HTR-8/SVneo (cell line): ENCODE data around the gene NOP9.
A peak's percentile ranks its signal among the peaks of the same experiment; 100 is the strongest.
"Not testable (repeated sequence)": the region's sequence is repeated elsewhere in the genome, so short reads cannot be mapped to it uniquely, and the experiment has no call there.

Source experiments
- DNase-seq: peaks from one replicate; pipeline ENCODE4 v3.0.0; 2011; ENCODE audit warnings: low spot score, mixed read lengths; ENCODE audit not compliant: insufficient read length
- FAIRE-seq: peaks from 2 replicates; lab custom pipeline; 2011; peaks lifted over from hg19 to GRCh38; lab: Jason Lieb, UNC

Gene NOP9

DNA sequence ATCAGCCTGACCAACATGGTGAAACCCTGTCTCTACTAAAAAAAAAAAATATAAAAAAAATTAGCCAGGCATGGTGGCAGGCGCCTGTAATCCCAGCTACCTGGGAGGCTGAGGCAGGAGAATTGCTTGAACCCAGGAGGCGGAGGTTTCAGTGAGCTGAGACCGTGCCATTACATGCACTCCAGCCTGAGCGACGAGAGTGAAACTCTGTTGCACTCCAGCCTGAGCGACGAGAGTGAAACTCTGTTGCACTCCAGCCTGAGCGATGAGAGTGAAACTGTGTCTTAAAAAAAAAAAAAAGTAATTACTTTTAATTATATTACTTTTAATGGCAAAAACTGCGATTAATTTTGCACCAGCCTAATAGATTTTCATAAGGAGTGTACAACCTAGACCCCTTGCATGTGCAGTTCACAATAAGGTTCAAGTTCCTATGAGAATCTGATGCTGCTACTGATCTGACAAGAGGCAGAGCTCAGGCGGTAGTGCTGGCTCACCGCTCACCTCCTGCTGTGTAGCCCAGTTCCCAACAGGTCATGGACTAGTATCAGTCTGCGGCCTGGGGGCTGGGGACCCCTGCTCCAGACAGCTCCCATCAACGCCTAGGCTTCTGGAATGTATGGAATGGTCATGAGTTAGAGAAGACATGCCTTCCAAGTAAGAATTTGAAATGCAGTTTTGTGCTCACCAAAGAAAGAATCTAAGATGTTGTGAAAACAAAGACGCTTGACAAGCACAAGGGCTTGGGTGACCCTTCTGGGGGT lies 21.7 kb downstream of the NOP9 start:
- DNase-seq = no peak
- no peak for FAIRE-seq

DNA sequence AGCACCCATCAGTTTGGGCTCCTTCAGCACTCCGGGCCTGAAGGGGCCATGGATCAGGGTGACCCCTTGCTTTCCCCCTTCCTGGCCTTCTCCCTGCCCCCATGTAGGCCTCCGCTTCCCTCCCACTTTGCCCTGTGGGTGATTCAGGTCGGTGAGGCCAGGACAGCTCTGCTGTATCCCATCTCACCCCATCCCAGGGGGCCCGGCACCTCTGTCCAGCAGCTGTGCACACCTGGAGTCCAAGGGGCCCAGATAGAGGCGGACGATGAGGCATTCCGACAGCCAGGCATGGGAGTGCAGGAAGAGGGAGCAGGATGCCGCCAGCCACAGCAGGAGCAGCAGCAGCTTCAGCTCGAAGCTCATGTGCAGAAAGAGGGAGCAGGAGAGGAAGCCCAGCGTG lies 23.0 kb downstream of the NOP9 start:
- FAIRE-seq (no peak), DNase-seq (no peak)

DNA sequence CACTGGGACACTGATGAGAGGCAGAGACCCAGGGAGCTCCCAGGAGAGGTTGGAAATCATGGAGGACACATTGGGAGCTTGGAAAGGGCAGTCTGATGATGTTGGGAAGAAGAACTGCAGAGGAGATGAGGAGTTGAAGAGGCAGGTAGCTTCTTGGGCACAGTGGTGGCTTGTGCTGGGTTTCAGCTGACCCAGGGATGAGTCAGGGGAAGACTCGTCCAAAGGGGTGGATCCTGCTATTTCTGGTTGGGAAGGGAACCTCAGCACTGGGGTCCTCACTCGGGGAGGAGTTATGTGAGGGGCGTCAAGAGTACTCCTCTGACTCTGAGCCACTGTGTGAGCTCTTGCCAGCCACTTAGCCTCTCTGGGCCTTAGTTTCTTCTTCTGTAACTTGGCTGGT lies 23.7 kb downstream of the NOP9 start:
- DNase-seq (no peak), FAIRE-seq (no peak)

DNA sequence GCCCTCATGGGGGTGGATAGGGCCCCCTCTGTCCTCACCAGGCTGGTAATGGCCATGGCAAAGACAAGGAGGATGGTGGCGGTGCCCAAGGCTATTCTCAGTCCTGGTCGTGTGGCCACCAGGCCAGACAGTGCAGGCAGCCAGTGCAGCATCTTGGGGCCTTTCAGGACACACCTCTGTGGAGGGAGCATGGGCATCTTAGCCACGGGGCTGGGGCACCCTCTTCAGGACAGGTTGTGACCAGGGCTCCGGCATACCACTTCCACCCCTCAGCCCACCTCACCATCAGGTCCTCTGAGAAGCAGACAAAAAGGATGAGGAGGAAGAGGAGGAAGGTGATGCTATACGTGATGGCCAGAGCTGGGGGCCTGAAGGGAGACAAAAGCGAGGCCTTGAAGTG lies 24.4 kb downstream of the NOP9 start:
- FAIRE-seq = no peak
- DNase-seq = no peak

DNA sequence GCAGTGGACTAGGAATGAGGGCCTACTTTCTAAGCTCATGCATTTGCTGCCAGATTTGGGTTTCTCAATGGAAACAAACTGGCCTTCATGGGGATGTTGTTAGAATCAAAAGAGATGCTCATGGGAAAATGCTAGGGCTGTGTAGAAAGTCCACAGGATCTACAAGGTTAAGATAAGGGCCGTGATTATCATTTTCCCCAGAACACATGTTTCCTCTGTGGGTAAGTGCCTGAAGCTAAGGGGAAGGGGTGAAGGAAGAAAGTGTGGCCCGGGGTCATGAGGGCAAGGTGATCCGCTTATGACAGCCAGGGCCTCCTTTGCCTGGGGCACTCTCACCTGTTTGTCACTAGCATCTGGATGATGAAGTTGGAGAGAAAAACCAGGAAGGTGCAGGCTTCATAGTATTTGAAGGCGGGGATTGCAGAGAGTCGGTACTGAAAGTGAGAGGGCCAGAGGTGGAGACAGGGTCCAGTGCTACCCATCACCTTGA lies 25.4 kb downstream of the NOP9 start:
- FAIRE-seq (no peak), DNase-seq (no peak)

DNA sequence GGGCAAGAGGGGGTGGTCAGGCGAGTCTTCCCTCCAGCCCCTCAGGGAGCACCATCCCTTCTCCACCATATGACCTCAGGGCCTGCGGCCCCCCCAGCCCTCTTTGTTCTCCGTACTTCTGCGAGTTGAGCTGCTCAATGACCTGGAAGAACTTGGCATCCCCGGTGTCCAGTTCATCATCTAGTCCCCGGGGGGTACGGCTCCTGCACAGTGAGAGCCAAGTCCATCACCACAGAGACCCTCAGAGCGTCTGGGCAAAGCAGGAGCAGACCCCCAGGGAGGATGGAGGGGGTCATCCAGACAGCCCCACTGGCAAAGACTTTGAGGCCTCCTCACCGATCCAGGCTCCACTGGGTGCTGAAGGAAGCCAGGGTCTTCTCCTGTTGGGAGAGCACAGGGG lies 26.3 kb downstream of the NOP9 start:
- no peak for DNase-seq
- FAIRE-seq = no peak

- FAIRE-seq = no peak
- no peak for DNase-seq
Measured at GRCh38 chr14:24327303-24327702, 27.7 kb downstream of the NOP9 start.

- FAIRE-seq, DNase-seq: not testable (repeated sequence)
Measured at GRCh38 chr14:24327914-24328313, 28.3 kb downstream of the NOP9 start.

DNA sequence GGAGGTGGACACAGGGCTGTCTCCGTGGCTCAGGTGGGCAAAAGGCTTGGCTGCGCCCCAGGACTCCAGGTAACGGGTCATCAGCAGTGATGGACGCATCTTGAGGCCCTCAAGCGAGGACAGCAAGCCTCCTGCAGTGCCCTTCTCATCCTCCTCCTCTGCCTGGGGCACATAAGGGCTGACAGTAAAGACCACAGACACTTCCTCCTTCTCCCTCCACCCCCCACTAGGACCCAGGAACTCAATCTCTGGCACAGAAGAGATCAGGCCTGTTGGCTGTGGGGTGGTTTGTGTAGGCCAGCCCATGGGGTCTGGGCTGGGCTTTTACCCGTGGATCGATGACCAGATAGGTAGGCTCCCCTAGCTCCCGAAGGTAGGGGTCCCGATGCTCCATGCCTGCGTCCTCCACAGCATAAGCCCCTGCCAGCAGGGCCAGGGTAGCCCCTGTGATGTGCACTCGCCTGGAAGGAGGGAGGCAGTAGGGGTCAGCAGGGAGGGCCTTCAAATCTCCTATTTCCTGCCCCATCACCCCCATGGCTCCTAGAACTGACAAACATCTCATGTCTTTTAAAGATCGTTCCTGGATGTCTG lies 29.5 kb downstream of the NOP9 start:
- no peak for DNase-seq
- no peak for FAIRE-seq

DNA sequence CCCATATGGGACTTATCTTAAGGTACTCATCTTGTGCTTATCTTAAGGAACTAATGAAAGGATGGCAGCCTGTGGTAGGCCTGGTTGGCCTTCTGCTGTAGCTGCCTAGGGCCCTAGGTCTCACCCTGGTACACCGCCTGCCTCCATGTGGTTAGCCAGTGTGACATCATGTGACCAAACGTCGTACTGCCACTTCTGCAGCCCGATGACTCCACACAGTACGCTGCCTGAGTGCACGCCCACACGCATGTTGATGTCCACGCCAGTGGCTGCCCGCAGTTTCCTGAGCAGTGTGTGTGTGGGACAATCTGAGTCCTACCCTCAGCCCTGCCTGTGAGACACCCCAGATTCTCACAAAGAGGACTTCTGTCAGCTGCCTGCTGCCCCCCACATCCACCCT lies 30.1 kb downstream of the NOP9 start:
- no peak for DNase-seq
- FAIRE-seq = no peak

DNA sequence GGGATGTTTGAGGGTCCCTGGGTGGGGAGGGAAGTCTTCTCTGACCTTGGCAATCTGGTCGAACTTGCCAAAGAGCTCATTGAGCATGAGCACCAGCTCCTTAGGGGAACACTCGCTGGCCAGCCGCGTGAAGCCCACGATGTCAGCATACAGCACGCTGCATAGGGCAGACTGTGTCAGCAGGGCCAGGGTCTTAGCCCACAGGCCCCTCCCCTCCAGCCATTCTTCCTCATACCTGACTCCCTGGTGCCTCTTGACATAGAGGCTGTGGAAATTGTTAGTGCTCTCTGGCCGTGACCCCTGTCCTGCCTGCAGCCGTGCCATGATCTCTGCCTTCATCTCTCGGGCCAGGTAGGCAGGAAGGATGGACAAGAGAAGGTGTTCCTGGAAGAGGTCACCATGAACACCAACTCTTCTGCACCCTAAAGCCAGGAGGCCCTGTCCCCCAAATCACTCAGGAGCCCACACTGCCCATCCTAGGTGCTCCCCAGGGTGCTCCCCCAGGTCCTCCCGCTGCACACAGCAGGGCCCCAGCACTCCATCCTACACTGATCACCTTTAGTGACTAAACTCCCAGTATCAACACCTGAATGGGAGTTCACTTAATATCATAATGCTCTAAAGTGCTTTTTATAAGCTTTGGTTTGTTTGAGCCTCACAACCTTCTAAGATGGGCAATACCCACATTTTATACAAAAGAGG lies 31.5 kb downstream of the NOP9 start:
- DNase-seq (no peak), FAIRE-seq (no peak)

GRCh38 chr14:24331731-24332267 lies 32.1 kb downstream of the NOP9 start:
- DNase-seq (no peak), FAIRE-seq (no peak)

DNA sequence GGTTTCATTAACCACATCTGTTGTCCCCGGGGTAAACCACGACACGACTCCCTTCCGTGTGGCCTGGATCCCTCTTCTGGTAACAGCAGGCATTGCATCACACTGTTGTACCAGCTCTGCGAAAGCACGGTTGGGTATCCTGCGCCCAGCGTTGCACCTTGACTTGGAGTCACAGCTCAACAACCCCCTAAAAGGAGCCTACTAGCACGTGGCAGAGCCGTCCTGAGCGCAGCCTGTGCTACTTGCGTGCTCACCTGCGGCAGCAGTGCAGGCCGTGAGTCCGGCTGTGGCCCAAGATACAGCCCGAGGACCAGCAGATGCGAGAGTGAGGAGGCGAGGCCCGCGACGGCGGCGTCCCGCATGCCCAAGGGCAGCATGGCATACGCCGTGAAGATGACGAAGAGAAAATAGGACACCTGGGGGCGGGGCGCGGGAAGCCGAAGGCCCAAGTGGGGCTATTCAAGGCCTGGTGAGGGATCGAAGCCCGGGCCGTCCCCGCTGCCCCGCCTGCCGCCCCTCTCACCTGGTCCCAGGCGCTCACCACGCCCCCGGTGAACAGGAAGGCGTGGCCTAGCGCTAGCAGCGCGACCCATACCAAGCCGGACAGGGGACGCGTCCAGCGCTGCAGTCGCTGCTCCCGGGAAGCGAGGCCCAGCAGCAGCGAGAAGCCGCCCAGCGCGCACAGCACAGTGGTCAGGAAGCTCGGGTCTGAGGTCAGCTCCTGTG lies 32.8 kb downstream of the NOP9 start:
- no peak for FAIRE-seq
- DNase-seq = peak; percentile 51

DNA sequence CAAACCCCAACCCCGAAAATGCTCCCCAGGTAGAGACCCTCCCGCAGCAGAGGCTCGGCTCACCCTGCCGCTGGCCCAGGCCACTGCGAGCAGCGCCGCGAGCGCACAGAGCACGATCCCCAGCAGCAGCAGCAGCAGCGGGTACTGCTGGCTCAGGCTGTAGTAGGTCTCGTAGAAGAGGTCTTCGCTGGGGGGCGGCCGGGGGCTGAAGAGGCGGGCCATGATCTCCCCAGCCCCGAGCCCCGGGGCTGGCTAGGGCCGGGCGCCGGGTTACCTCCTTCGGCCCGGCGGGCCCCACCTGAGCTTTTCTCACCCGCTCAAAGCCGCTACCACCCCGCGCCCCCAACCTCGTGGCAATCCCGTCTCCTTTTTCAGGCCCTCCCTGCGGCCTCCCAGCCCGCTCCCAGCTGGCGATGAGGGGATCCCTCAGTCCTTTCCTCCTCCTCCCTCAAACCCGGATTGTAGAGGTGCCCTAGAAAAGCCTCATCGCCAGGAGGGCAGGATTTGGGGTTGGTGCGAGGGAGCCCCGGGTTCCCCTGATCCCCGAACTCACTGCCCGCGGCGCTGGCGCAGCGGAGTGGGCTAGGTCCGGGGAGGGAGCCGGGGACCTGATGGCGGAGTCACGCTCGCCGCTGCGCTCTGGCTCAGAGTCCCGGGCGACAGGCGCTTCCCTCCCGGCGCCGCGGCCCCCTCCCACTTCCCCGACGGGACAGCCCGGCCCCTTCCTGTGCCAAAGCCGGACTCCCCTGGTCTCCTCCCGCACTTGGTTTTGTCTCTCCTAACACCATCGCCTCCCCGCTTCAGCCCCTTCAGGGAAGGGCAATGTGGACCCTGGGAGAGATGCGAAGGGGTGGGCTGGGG lies 35.0 kb downstream of the NOP9 start, which contains the start of gene ADCY4:
Gene ADCY4, minus strand, starts transcription at position 641 of the 861 bp plus-strand sequence. Its CDS starts 419 bp downstream, at position 222.
- no peak for FAIRE-seq
- no peak for DNase-seq

DNA sequence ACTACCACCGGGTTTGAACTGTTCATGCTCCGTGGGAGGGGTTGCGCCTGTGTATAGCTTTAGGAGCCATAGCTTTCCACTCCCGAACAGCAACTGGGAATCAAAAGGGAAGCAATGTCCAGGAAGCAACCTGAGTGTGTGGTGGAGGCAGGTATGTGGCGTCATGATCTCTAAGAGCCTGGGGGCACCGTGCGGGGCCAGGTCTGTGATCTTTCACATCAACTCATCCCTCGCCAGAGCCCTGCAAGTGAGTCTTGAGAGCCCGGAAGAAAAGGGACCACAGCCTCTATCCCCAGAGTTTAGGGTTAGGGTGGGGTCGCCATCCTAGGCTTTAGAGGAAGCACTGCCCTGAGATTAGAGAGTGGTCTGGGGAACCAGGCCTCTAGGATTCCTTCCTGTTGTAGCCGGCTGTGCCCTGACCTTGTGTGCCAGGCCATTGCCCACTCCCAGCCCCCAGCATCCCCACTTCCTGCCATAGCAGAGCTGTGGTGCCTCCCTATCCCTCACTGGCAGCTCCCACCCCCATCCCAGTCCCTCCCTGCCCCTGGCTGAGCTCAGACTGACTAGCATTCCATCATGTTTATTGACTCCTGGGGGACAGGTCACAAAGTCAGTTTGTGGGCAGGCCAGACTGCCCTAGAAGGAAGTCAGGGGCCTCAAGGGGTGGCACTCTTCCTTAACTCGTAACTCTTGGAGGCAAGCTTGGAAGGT lies 36.0 kb downstream of the NOP9 start:
- FAIRE-seq (no peak), DNase-seq (peak; percentile 19)

- FAIRE-seq = no peak
- no peak for DNase-seq
Measured at GRCh38 chr14:24337144-24337823, 37.6 kb downstream of the NOP9 start.

DNA sequence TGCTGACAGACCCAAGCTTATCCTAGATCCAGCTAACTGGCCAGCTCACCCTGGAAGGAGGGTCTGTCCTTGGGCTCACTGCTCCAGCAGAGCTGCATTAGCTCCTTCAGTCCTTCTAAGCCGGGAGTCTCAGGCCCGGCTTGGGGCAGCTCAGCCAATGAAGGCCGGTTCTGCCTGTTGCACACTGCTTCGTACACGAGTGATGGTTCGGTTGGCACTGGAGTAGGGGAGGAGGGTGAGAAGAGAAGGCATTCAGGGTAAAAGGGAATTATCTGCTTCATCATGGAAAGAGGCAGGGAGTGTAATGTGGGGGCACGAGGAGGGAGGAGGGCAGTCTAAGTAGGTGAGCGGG lies 38.1 kb downstream of the NOP9 start:
- FAIRE-seq = no peak
- no peak for DNase-seq

DNA sequence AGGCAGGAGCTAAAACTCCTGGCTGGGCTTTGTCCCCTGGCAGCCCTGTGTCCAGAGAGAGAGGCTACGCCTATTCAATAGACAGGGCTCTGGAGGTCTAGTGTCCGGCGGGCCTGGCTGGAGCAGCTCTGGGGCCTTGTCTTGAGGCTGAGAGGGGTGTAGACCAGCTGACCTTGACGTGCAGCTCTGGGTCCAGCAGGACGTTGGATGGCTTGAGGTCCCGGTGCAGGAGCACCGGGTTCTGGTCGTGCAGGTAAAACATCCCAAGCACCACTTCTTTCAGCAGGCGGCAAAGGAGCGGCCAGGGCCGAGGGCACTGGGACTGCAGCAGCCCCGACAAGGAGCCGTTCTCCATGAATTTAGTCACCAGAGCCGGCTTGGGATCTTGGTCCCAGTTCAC lies 39.2 kb downstream of the NOP9 start:
- FAIRE-seq (no peak), DNase-seq (no peak)
